IMR-90 (cell line): ENCODE results near the gene ARL6. TPM values are rescaled to one million over a fixed set of nuclear protein-coding genes. Genes with fewer than 3 reads are reported as not detected.
"Not testable (repeated sequence)": the region's sequence is repeated elsewhere in the genome, so short reads cannot be mapped to it uniquely, and the experiment has no call there.

Source experiments
- ATAC-seq: fragments of 200-7000 bp; cut with Tn5 transposase; 2 replicates; pipeline ENCODE4 v1.9.1; 2020; ENCODE audit warnings: low read depth, mild to moderate bottlenecking, moderate library complexity
- BruUV-seq: library from RNA; stranded (reverse); fragments of 400-500 nt; replicated peaks from 2 replicates; lab custom pipeline; 2021; lab: Mats Ljungman, UMichigan
- CTCF ChIA-PET: fragments of 300-600 bp; formaldehyde crosslinking; extraction: SDS; loops from one replicate; lab custom pipeline; 2021; ENCODE audit warnings: antibody characterized with exemption; lab: Yijun Ruan, JAX
- POLR2A ChIA-PET: fragments of 300-600 bp; sonication (Branson Sonifier 250); formaldehyde crosslinking; loops from one replicate; lab custom pipeline; 2022; ENCODE audit warnings: antibody characterized with exemption; ENCODE audit not compliant: unreplicated experiment; lab: Charles Lee
- DNase-seq: peaks from one replicate; pipeline ENCODE4 v3.0.0; 2013
- H2AFZ ChIP-seq: replicated peaks from 2 replicates; pipeline ENCODE3; 2013; ENCODE audit warnings: low read length, mild to moderate bottlenecking; ENCODE audit not compliant: poor library complexity
- H2AK5ac ChIP-seq: 2 replicates; pipeline ENCODE4 v1.6.1; 2013; ENCODE audit warnings: low read depth, low read length, inconsistent platforms
- H2AK9ac ChIP-seq: replicated peaks from 2 replicates; pipeline ENCODE3; 2013; ENCODE audit warnings: mild to moderate bottlenecking, low read depth, low read length, moderate library complexity; ENCODE audit not compliant: poor library complexity
- H2BK120ac ChIP-seq: 2 replicates; pipeline ENCODE4 v1.6.1; 2013; ENCODE audit warnings: low read depth, low read length, inconsistent platforms
- H2BK15ac ChIP-seq: 3 replicates; pipeline ENCODE4 v1.6.1; 2013; ENCODE audit warnings: low read depth, low read length, inconsistent platforms
- H2BK20ac ChIP-seq: 2 replicates; pipeline ENCODE4 v1.6.1; 2013; ENCODE audit warnings: low read depth, mild to moderate bottlenecking, inconsistent platforms, low read length, moderate library complexity
- H2BK5ac ChIP-seq: 2 replicates; pipeline ENCODE4 v1.6.1; 2013; ENCODE audit warnings: mild to moderate bottlenecking, low read depth, low read length, inconsistent platforms; ENCODE audit not compliant: poor library complexity, severe bottlenecking
- H3K14ac ChIP-seq: replicated peaks from 2 replicates; pipeline ENCODE4 v1.6.1; 2013; ENCODE audit warnings: low read depth, low read length, inconsistent platforms
- H3K18ac ChIP-seq: 2 replicates; pipeline ENCODE4 v1.6.1; 2013; ENCODE audit warnings: low read depth, low read length, control low read depth
- H3K23ac ChIP-seq: 2 replicates; pipeline ENCODE4 v1.6.1; 2013; ENCODE audit warnings: low read depth, low read length, inconsistent platforms
- H3K27ac ChIP-seq: 2 replicates; pipeline ENCODE4 v1.5.1; 2013; ENCODE audit warnings: mild to moderate bottlenecking, control low read depth, low read length; ENCODE audit not compliant: insufficient read depth
- H3K27me3 ChIP-seq: 2 replicates; pipeline ENCODE4 v1.6.1; 2013; ENCODE audit warnings: low read length; ENCODE audit not compliant: control insufficient read depth, insufficient read depth
- H3K36me3 ChIP-seq: 2 replicates; pipeline ENCODE4 v1.6.1; 2013; ENCODE audit warnings: low read length, mixed read lengths; ENCODE audit not compliant: control insufficient read depth, insufficient read depth
- H3K4ac ChIP-seq: 2 replicates; pipeline ENCODE4 v1.6.1; 2013; ENCODE audit warnings: low read depth, low read length, inconsistent platforms
- H3K4me1 ChIP-seq: 2 replicates; pipeline ENCODE4 v1.6.1; 2013; ENCODE audit warnings: low read length, mixed read lengths; ENCODE audit not compliant: control insufficient read depth, insufficient read depth
- H3K4me2 ChIP-seq: 2 replicates; pipeline ENCODE4 v1.6.1; 2013; ENCODE audit warnings: low read depth, mild to moderate bottlenecking, control low read depth, low read length, moderate library complexity
- H3K4me3 ChIP-seq: 2 replicates; pipeline ENCODE4 v1.5.1; 2013; ENCODE audit warnings: low read depth, mild to moderate bottlenecking, control low read depth, low read length, moderate library complexity; ENCODE audit not compliant: insufficient read depth
- H3K56ac ChIP-seq: 2 replicates; pipeline ENCODE4 v1.6.1; 2013; ENCODE audit warnings: low read length, inconsistent platforms; ENCODE audit not compliant: insufficient read depth; ENCODE audit errors: extremely low read depth
- H3K79me1 ChIP-seq, 2 experiments: 2 replicates each; pipeline ENCODE4 v1.6.1; 2013; ENCODE audit warnings: low read length in 2 of 2, inconsistent platforms in 1 of 2, low read depth in 1 of 2
- H3K9ac ChIP-seq: 2 replicates; pipeline ENCODE4 v1.6.1; 2013; ENCODE audit warnings: low read depth, low read length, control low read depth
- H3K9me1 ChIP-seq: 2 replicates; pipeline ENCODE4 v1.6.1; 2013; ENCODE audit warnings: low read length, inconsistent platforms; ENCODE audit not compliant: insufficient read depth
- H3K9me3 ChIP-seq: 2 replicates; pipeline ENCODE4 v1.6.1; 2013; ENCODE audit warnings: low read length; ENCODE audit not compliant: control insufficient read depth, insufficient read depth
- H4K20me1 ChIP-seq: 2 replicates; pipeline ENCODE4 v1.6.1; 2013; ENCODE audit warnings: low read length, inconsistent platforms; ENCODE audit not compliant: insufficient read depth
- H4K5ac ChIP-seq: 2 replicates; pipeline ENCODE4 v1.6.1; 2013; ENCODE audit warnings: mild to moderate bottlenecking, low read depth, low read length, control low read depth
- H4K8ac ChIP-seq, 2 experiments: 2 replicates each; pipeline ENCODE4 v1.6.1; 2013; ENCODE audit warnings: low read depth in 2 of 2, low read length in 2 of 2, control low read depth in 1 of 2, inconsistent platforms in 1 of 2
- H4K91ac ChIP-seq: 2 replicates; pipeline ENCODE4 v1.6.1; 2013; ENCODE audit warnings: low read depth, low read length, inconsistent platforms; ENCODE audit not compliant: insufficient read depth
- CEBPB ChIP-seq: IDR thresholded peaks from 2 replicates; pipeline ENCODE4 v1.6.1; 2012; ENCODE audit warnings: low read depth, low read length, improper control_type of control experiment
- CHD1 ChIP-seq: IDR thresholded peaks from 2 replicates; pipeline ENCODE4 v1.6.1; 2012; ENCODE audit warnings: low read depth, low read length, improper control_type of control experiment
- CTCF ChIP-seq: conservative IDR thresholded peaks from 2 replicates; pipeline ENCODE4 v1.5.1; 2012; ENCODE audit warnings: mild to moderate bottlenecking, low read depth, low read length, improper control_type of control experiment
- NFE2L2 ChIP-seq: fragments of 150-350 bp; IDR thresholded peaks from 2 replicates; pipeline ENCODE4 v1.6.1; 2016; ENCODE audit warnings: low read depth, mild to moderate bottlenecking, low read length
- POLR2A ChIP-seq: IDR thresholded peaks from 2 replicates; pipeline ENCODE4 v1.6.1; 2012; ENCODE audit warnings: mild to moderate bottlenecking, low read depth, low read length
- RAD21 ChIP-seq: IDR thresholded peaks from 2 replicates; pipeline ENCODE4 v1.6.1; 2012; ENCODE audit warnings: low read length, improper control_type of control experiment
- WGBS, 2 experiments: methylation state at CpG; one replicate each; pipeline versions ENCODE4 v1.1.5 to v1.1.7; 2013; ENCODE audit warnings: missing lambda C conversion rate in 2 of 2; ENCODE audit not compliant: insufficient read length in 1 of 2; ENCODE audit errors: extremely low coverage in 2 of 2; 5-methylcytosine and 5-hydroxymethylcytosine counted together
- dilution Hi-C: fragments of 300-500 bp; cut with HindIII; formaldehyde crosslinking; loops from one replicate; pipeline ENCODE4 v1.14.3; 2018; ENCODE audit warnings: low sequenced_read_pairs; ENCODE audit not compliant: unreplicated experiment
- in situ Hi-C: fragments of 300-500 bp; cut with MboI; formaldehyde crosslinking; loops from 3 replicates; pipeline ENCODE4 v1.14.3; 2019; ENCODE audit warnings: low sequenced_read_pairs, inconsistent platforms, mixed read lengths
- intact Hi-C: fragments of 100-400 bp; cut with micrococcal nuclease; formaldehyde crosslinking; loops from 2 replicates; pipeline ENCODE4 v1.10.0; 2022
- polyA plus RNA-seq, 3 experiments: library from polyadenylated mRNA; depleted of rRNA; stranded (reverse); fragments of >200 nt; gene quantifications; 2 replicates each; pipeline ENCODE4 v1.2.3, GENCODE V29; 2012; ENCODE audit warnings: low replicate concordance in 1 of 3
- total RNA-seq: library from RNA; depleted of rRNA; stranded (reverse); fragments of >200 nt; gene quantifications from 2 replicates; pipeline ENCODE4 v1.2.3, GENCODE V29; 2012
- TF ChIP-seq, protein P1 (sequence below): fragments of 150-350 bp; IDR thresholded peaks from 2 replicates; pipeline ENCODE4 v1.6.1; 2016; ENCODE audit warnings: low read depth, mild to moderate bottlenecking, low read length, moderate library complexity, borderline replicate concordance

The ARL6 gene
- total and polyA plus RNA-seq, 2 of the 4 experiments (the other 2 are of a cell fraction) = 3.1 to 3.4 TPM

DNA sequence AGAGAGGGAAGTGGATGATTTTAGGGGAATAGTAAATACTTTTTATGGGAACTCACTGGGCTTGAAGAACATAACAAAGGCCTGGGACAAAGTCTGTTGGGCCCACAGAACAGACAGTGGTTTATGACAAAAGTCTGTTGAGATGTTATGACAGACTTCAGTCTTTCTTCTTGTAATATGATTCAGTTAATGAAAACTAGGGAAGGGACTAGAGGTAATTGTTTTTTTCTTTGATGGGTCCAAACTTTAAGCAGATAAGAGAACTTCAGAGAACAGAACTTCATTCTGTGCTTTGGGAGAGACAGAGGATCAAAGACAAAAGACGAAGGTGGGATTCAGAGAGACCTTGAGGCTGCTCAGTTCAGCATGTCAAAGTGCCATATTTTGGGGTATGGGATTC, 66.6 kb downstream of the ARL6 start:
- Histone ChIP-seq H3K18ac (no peak overlapping the region), H3K4me3 (no peak overlapping the region), H3K27me3 (no peaks in the 10 kb centered on the region), H3K4me2 (no peak overlapping the region), H3K36me3 (no peaks in the 10 kb centered on the region), H3K9me3 (no peaks in the 10 kb centered on the region), H3K79me1 (peaks cover 0 to 31% of the 10 kb centered on the region in 2 experiments; a peak in 3 of 4 replicates), H3K14ac (no peak overlapping the region), H3K4me1 (peaks cover 2% of the 10 kb centered on the region; the same call in 1 of the 2 replicates), H2AFZ (no peak overlapping the region), H3K9ac (no peak overlapping the region), H4K8ac (no peak overlapping the region), H3K23ac (no peak overlapping the region), H4K20me1 (no peaks in the 10 kb centered on the region), H2BK15ac (no peak overlapping the region), H4K91ac (no peak overlapping the region), H2BK120ac (no peak overlapping the region), H2AK9ac (no peak overlapping the region), H3K9me1 (0 out of 2 replicates have a peak, but pooled peaks cover 6% of the 10 kb centered on the region), H3K4ac (no peak overlapping the region), H2AK5ac (no peak overlapping the region), H4K5ac (no peak overlapping the region), H2BK5ac (no peak overlapping the region), H2BK20ac (no peak overlapping the region), H3K27ac (no peak overlapping the region), H3K56ac (no peak overlapping the region)
- TF ChIP-seq CEBPB (no peak), POLR2A (no peak), NFE2L2 (no peak), RAD21 (no peak), CTCF (no peak), CHD1 (no peak)
- TF ChIP-seq, protein P1, sequence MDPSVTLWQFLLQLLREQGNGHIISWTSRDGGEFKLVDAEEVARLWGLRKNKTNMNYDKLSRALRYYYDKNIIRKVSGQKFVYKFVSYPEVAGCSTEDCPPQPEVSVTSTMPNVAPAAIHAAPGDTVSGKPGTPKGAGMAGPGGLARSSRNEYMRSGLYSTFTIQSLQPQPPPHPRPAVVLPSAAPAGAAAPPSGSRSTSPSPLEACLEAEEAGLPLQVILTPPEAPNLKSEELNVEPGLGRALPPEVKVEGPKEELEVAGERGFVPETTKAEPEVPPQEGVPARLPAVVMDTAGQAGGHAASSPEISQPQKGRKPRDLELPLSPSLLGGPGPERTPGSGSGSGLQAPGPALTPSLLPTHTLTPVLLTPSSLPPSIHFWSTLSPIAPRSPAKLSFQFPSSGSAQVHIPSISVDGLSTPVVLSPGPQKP = no peak
- intact Hi-C loops (no loop called here), in situ Hi-C loops (no loop called here), dilution Hi-C loops (no loop called here)
- ChIA-PET POLR2A (no interaction called here), CTCF (no interaction called here)
- ATAC-seq (no peak), DNase-seq (no peak)
- no TSS peak for BruUV-seq
- no CpG with 5 or more reads among the region's 1 CpG for WGBS, 2 experiments

- dilution Hi-C loops = not testable (repeated sequence)
These were observed 68.6 kb downstream of the ARL6 start for GRCh38 chr3:97833184-97833583.

More at GRCh38 chr3:97833184-97833583, 68.6 kb downstream of the ARL6 start:
- H3K27ac ChIP-seq, H4K8ac ChIP-seq, H3K4me3 ChIP-seq, H2AK5ac ChIP-seq, H2AFZ ChIP-seq, H3K4me2 ChIP-seq, H2BK120ac ChIP-seq, H3K9me3 ChIP-seq, POLR2A ChIA-PET, H2BK20ac ChIP-seq, H3K4ac ChIP-seq, in situ Hi-C loops, H3K36me3 ChIP-seq, CTCF ChIA-PET, H2AK9ac ChIP-seq, H3K9me1 ChIP-seq, BruUV-seq, H4K20me1 ChIP-seq, H2BK5ac ChIP-seq, H3K9ac ChIP-seq, H4K91ac ChIP-seq, H3K23ac ChIP-seq, H3K56ac ChIP-seq, H3K18ac ChIP-seq, intact Hi-C loops, H3K4me1 ChIP-seq, H4K5ac ChIP-seq, H3K14ac ChIP-seq, DNase-seq, ATAC-seq, H3K27me3 ChIP-seq, H2BK15ac ChIP-seq: not testable (repeated sequence)
- no CpG with 5 or more reads among the region's 4 CpGs for WGBS, 2 experiments
- H3K79me1 ChIP-seq = peaks cover 12 to 32% of the 10 kb centered on the region in 2 experiments; a peak in 3 of 4 replicates
